Subcutaneous adipose tissue (tissue), 4 donors: ENCODE data around the gene LILRB4. TPM values are rescaled to one million over a fixed set of nuclear protein-coding genes. Genes with fewer than 3 reads are reported as not detected.

Experiments used
- total RNA-seq, 4 donors: library from RNA; depleted of rRNA; stranded (reverse); fragments of >200 nt; gene quantifications; one replicate each; pipeline ENCODE4 v1.1.0, GENCODE V29; 2016
- TF ChIP-seq, protein P1 (sequence below): fragments of 450-650 bp; IDR thresholded peaks from one replicate; pipeline ENCODE4 v1.5.1; 2016; ENCODE audit warnings: low read depth, mild to moderate bottlenecking, control low read depth, antibody characterized with exemption, moderate library complexity

The LILRB4 gene
- 10 to 100 TPM in 3 of 4 donors, 1 to 10 TPM in 1; 8.1 to 43.0 (median 11.7) TPM for total RNA-seq

DNA sequence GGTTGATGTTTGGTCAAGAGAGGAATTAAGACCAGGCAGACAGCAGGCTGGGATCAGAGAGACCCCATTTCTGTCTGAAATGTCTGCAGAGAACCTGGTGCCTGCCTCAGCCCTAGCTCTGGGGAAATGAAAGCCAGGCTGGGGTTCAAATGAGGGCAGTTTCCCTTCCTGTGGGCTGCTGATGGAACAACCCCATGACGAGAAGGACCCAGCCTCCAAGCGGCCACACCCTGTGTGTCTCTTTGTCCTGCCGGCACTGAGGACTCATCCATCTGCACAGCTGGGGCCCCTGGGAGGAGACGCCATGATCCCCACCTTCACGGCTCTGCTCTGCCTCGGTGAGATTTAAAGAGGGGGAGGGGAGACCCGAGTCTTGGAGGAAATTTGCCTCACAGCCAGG, at the start of gene LILRB4:
Gene LILRB4 (plus strand): TSS at position 256 of the 400 bp plus-strand sequence. CDS start 49 bp downstream, at position 305.
- TF ChIP-seq, protein P1, sequence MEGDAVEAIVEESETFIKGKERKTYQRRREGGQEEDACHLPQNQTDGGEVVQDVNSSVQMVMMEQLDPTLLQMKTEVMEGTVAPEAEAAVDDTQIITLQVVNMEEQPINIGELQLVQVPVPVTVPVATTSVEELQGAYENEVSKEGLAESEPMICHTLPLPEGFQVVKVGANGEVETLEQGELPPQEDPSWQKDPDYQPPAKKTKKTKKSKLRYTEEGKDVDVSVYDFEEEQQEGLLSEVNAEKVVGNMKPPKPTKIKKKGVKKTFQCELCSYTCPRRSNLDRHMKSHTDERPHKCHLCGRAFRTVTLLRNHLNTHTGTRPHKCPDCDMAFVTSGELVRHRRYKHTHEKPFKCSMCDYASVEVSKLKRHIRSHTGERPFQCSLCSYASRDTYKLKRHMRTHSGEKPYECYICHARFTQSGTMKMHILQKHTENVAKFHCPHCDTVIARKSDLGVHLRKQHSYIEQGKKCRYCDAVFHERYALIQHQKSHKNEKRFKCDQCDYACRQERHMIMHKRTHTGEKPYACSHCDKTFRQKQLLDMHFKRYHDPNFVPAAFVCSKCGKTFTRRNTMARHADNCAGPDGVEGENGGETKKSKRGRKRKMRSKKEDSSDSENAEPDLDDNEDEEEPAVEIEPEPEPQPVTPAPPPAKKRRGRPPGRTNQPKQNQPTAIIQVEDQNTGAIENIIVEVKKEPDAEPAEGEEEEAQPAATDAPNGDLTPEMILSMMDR: no peak

- TF ChIP-seq, protein P1: no peak
Measured at GRCh38 chr19:54614726-54615125, 48.1 kb upstream of the LILRB4 start.

DNA sequence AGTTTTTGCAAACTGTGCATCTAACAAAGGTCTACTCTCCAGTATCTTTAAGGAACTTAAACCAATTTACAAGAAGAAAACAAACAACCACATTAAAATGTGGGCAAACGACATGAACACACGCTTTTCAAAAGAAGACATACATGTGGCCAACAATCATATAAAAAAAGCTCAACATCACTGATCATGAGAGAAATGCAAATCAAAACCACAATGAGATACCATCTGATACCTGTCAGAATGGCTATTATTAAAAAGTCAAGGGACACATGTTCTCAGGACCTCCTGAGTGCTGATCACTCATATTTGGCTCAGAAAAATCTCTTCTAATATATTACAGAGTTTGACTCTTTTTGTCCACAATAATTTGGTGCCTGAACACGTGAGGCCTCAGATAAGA, 46.7 kb upstream of the LILRB4 start:
- TF ChIP-seq, protein P1: no peak

DNA sequence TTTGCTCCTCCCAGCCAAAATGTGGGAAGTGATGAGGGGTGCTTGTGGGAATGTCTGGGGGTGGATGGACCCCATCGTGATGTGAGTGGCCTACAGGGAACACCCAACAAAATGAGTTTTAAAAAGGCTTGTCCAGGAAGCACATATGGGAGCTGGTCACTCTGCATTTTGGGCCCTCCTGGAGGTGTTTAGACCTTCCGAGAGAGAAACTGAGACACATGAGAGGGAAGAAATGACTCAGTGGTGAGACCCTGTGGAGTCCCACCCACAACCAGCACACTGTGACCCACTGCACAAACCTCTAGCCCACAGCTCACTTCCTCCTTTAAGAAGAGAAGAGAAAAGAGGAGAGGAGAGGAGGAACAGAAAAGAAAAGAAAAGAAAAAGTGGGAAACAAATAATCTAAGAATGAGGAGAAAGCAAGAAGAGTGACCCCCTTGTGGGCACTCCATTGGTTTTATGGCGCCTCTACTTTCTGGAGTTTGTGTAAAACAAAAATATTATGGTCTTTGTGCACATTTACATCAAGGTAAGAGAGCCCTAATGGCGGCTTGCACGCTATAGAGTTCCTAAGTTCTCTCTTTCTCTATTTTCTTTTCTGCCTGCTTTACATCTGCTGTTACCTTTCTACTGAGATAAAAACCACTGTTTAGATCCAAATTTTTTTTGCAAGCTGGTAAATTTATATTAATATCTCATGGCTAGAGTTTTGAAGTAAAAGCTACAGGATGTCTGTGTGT, 45.8 kb upstream of the LILRB4 start:
- TF ChIP-seq, protein P1: no peak

DNA sequence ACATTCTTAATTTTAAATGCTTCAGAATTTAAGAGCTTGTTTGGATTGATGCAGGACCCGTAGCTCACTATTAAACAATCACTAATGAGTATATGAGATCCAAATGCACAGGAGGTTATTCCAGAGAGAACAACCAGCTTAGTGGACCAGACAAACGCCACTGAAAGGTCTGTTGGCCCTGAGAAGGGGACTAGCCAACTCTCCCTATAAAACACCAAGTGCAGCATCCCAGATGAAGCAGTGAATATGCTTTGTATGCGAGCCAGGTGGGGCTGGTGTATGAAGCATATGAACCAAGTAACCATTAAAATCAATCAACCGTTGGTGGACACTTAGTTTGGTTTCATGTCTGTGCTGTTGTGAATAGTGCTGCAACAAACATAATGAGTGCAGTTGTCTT, 42.3 kb upstream of the LILRB4 start:
- TF ChIP-seq, protein P1: no peak

- TF ChIP-seq, protein P1: no peak
Measured at GRCh38 chr19:54622431-54622830, 40.4 kb upstream of the LILRB4 start.

GRCh38 chr19:54626757-54627156, 36.0 kb upstream of the LILRB4 start:
- TF ChIP-seq, protein P1: no peak
